MM.1S (cell line): ENCODE results near the gene CNTNAP3.
"Not testable (repeated sequence)": the region's sequence is repeated elsewhere in the genome, so short reads cannot be mapped to it uniquely, and the experiment has no call there.

ENCODE experiments used
- DNase-seq: peaks from one replicate; pipeline ENCODE4 v3.0.0-alpha.2; 2015
- H2AFZ ChIP-seq: fragments of 300-600 bp; sonication (generic); 2 replicates; pipeline ENCODE4 v1.6.0; 2016; ENCODE audit warnings: antibody characterized with exemption, low read length
- H3F3A ChIP-seq: fragments of 300-600 bp; sonication (generic); 2 replicates; pipeline ENCODE4 v1.6.1; 2016; ENCODE audit warnings: mild to moderate bottlenecking, antibody characterized with exemption, low read length, moderate library complexity, mixed read lengths; ENCODE audit not compliant: insufficient read depth
- H3K27ac ChIP-seq: fragments of 300-600 bp; sonication (generic); 2 replicates; pipeline ENCODE4 v1.5.1; 2016; ENCODE audit warnings: mild to moderate bottlenecking, low read length
- H3K27me3 ChIP-seq: fragments of 300-600 bp; sonication (generic); replicated peaks from 2 replicates; pipeline ENCODE4 v1.6.0; 2016; ENCODE audit warnings: low read length; ENCODE audit not compliant: insufficient read depth
- H3K36me3 ChIP-seq: fragments of 300-600 bp; sonication (generic); replicated peaks from 2 replicates; pipeline ENCODE4 v1.6.1; 2016; ENCODE audit warnings: mild to moderate bottlenecking, low read length, mixed read lengths; ENCODE audit not compliant: insufficient read depth
- H3K4me1 ChIP-seq: fragments of 300-600 bp; sonication (generic); 2 replicates; pipeline ENCODE4 v1.6.1; 2016; ENCODE audit warnings: low read length, mixed read lengths
- H3K4me2 ChIP-seq: fragments of 300-600 bp; sonication (generic); 2 replicates; pipeline ENCODE4 v1.6.0; 2016; ENCODE audit warnings: low read depth, low read length
- H3K4me3 ChIP-seq: fragments of 300-600 bp; sonication (generic); 2 replicates; pipeline ENCODE4 v1.5.1; 2016; ENCODE audit warnings: low read length, mixed read lengths
- H3K79me2 ChIP-seq: fragments of 300-600 bp; sonication (generic); 2 replicates; pipeline ENCODE4 v1.6.1; 2016; ENCODE audit warnings: mixed run types, low read length, mixed read lengths
- H3K9ac ChIP-seq: fragments of 300-600 bp; sonication (generic); 2 replicates; pipeline ENCODE4 v1.6.1; 2016; ENCODE audit warnings: low read length, mixed read lengths
- H3K9me2 ChIP-seq: fragments of 300-600 bp; sonication (generic); replicated peaks from 2 replicates; pipeline ENCODE4 v1.6.1; 2016; ENCODE audit warnings: mild to moderate bottlenecking, low read length, mixed read lengths; ENCODE audit not compliant: insufficient read depth
- H3K9me3 ChIP-seq: fragments of 300-600 bp; sonication (generic); replicated peaks from 2 replicates; pipeline ENCODE4 v1.6.1; 2016; ENCODE audit warnings: mild to moderate bottlenecking, low read length, mixed read lengths; ENCODE audit not compliant: insufficient read depth
- H4K20me1 ChIP-seq: fragments of 300-600 bp; sonication (generic); 2 replicates; pipeline ENCODE4 v1.6.1; 2016; ENCODE audit warnings: mild to moderate bottlenecking, low read length, moderate library complexity, mixed read lengths; ENCODE audit not compliant: insufficient read depth

Gene CNTNAP3

DNA sequence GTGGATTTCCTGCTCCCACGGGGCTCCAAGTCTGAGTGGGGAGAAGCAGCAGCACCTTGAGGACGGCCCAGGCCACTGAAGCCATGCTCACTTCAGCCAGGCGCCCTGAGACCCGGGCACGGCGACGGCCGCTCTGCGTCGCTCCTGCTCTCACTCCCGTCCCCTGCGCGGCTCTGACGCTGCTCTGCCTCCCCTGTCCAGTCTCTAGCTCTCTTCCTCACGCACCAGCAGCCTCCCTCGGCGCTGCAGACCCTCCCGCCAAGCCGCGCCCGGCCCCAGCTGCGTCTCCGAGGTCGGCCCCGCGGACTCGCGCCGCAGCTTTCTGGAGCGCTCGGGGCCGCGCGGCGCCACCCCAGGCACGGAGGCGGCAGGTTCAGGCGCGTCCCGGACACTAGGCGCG lies at the start of gene CNTNAP3:
Gene CNTNAP3, minus strand, starts transcription at position 188 of the 400 bp plus-strand sequence. Its CDS starts 103 bp downstream, at position 85.
- H3K4me1 ChIP-seq, H3K9me3 ChIP-seq, H3F3A ChIP-seq, H3K27ac ChIP-seq, H3K27me3 ChIP-seq, H3K4me2 ChIP-seq, H3K9ac ChIP-seq, H4K20me1 ChIP-seq, H2AFZ ChIP-seq, H3K4me3 ChIP-seq, H3K79me2 ChIP-seq, H3K36me3 ChIP-seq, H3K9me2 ChIP-seq, DNase-seq: not testable (repeated sequence)

DNA sequence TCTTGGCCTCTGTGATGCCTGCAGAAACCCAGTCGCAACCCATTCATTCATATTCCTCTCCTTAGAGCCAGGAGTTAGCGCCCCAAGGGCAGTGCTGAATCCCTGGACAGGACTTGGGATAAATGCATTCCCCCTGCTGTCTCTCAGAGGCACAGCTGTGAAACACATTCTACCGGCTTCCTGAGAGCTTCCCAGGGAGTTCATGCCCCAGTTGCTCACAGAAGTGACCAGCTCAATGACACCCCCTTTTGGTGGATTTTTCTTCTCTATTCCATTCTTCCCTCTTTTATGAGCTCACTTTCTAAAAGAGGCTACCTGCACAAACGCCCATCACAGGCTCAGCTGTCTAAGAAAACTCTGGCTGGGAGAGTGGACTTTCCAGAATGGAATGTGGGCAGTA lies 8.0 kb downstream of the CNTNAP3 start:
- H3K36me3 ChIP-seq, H4K20me1 ChIP-seq, H3K79me2 ChIP-seq, H3K27me3 ChIP-seq, H3K4me3 ChIP-seq, H3K4me1 ChIP-seq, H3F3A ChIP-seq, DNase-seq, H3K9me2 ChIP-seq, H3K4me2 ChIP-seq, H3K27ac ChIP-seq, H2AFZ ChIP-seq, H3K9ac ChIP-seq, H3K9me3 ChIP-seq: not testable (repeated sequence)

- DNase-seq, H3K4me1 ChIP-seq, H3K79me2 ChIP-seq, H3K36me3 ChIP-seq, H4K20me1 ChIP-seq, H3K9ac ChIP-seq, H3K27me3 ChIP-seq, H3K9me2 ChIP-seq, H3K9me3 ChIP-seq, H3F3A ChIP-seq, H3K27ac ChIP-seq, H2AFZ ChIP-seq, H3K4me2 ChIP-seq, H3K4me3 ChIP-seq: not testable (repeated sequence)
Measured at GRCh38 chr9:39242513-39242912, 45.5 kb downstream of the CNTNAP3 start.

DNA sequence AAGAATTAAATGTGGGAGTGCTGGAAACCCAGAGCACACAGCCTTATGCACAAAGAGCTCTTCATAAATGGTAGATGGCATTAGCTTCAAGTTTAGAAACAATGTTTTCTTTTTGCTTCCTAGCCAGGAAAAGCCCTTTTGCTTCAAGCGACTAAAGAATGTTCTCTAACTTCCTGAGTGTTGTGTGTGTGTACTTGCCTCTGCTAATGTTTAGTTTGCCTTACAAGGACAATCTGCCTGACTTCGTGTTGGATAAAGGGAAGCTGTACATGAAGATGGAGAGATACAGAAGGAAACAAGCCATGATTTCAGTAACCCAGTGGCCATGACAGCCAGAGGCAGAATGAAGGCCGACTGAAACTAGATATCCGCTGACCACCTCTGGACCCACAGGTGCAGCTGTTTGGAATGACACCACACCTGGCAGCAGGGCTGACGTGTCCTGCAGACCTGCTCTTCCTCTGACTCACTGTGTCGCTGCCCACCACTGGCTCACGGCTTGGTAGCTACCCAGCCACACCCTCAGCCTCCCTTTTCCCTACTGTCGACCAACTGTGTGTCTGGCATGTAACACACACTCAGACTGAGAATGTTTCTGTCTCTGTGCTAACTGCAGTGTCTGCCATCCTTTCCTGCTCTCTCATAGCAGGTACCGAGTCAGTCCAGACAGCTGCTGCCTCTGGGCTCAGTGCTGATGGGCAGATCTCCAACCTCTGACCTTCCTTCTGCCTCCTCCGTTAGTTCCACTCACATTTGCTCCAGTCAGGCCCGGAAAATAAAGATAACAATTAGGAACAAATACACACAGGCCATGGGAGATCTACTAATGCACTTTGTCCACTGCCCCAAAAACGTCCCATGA lies 55.6 kb downstream of the CNTNAP3 start:
- not testable (repeated sequence) for H3K4me1 ChIP-seq, H3K9me3 ChIP-seq, H3K27me3 ChIP-seq, H3K4me2 ChIP-seq, H2AFZ ChIP-seq, H4K20me1 ChIP-seq, H3K4me3 ChIP-seq, H3K79me2 ChIP-seq, H3K27ac ChIP-seq, DNase-seq, H3K9ac ChIP-seq, H3K36me3 ChIP-seq, H3K9me2 ChIP-seq, H3F3A ChIP-seq

DNA sequence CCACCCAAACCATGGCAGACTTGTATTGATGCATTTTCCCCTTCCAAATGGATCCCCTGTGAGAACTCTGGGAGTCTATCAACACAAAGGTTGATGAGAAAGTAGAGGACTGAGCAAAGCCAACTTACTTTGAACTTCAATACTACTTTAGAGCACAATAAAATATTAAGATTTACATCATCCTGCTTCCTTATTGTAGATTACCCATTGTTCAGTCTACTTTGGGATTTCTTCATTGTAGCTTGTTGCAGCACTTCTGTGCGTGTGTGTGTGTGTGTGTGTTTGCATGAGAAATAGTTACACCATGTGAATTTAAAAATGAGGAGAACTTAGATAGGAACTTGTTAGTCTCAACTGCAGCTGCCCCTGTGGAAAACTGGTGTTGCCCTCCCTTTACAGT lies 72.0 kb downstream of the CNTNAP3 start:
- DNase-seq, H3K9ac ChIP-seq, H3K4me3 ChIP-seq, H2AFZ ChIP-seq, H3K36me3 ChIP-seq, H3K4me1 ChIP-seq, H3K79me2 ChIP-seq, H3F3A ChIP-seq, H3K27me3 ChIP-seq, H3K9me2 ChIP-seq, H3K9me3 ChIP-seq, H3K27ac ChIP-seq, H4K20me1 ChIP-seq, H3K4me2 ChIP-seq: not testable (repeated sequence)

- not testable (repeated sequence) for H3K9me3 ChIP-seq, H3K4me3 ChIP-seq, H3K79me2 ChIP-seq, DNase-seq, H3F3A ChIP-seq, H3K27me3 ChIP-seq, H2AFZ ChIP-seq, H3K9ac ChIP-seq, H3K4me2 ChIP-seq, H3K4me1 ChIP-seq, H3K27ac ChIP-seq, H4K20me1 ChIP-seq, H3K36me3 ChIP-seq, H3K9me2 ChIP-seq
Measured at GRCh38 chr9:39209773-39210172, 78.2 kb downstream of the CNTNAP3 start.

DNA sequence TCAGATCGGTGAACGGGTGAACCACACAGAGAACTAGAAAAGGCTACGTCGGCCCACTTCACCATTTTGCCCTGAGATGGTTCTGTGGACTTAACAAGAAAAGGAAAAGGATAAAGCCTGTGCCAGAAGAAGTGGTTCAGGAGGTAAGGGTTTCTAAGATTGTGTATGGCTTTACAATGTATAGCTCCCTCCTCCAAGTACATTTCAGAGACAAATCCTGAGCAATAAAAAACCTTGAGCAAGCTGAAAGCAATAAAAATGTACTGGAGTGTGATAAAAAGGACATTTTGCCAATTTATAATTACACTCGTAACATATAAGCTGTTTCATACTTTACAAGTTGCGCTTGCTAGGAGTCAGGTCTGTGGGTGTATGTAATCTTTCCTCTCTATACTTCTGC lies 81.3 kb downstream of the CNTNAP3 start:
- not testable (repeated sequence) for DNase-seq, H3K79me2 ChIP-seq, H3K4me3 ChIP-seq, H3K27ac ChIP-seq, H2AFZ ChIP-seq, H3K4me1 ChIP-seq, H3K9me3 ChIP-seq, H3K9ac ChIP-seq, H3K9me2 ChIP-seq, H4K20me1 ChIP-seq, H3K4me2 ChIP-seq, H3K27me3 ChIP-seq, H3F3A ChIP-seq, H3K36me3 ChIP-seq

DNA sequence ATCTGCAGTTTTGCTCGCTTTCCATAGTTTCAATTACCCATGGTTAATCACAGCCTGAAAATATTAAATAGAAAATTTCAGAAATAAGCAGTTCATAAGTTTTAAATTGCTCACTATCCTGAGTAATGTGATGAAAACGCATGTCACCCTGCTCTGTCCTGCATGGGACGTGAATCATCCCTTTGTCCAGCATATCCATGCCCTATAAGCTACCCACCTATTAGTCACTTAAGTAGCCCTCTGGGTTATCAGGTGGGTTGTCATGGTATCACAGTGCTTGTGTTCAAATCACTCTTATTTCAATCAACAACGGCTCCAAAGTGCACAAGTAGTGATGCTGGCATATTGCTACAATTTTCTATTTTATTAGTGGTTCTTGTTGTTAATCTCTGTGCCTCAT lies 82.1 kb downstream of the CNTNAP3 start:
- not testable (repeated sequence) for H3K36me3 ChIP-seq, H3K9ac ChIP-seq, H3K9me3 ChIP-seq, H3K9me2 ChIP-seq, H3K4me3 ChIP-seq, DNase-seq, H3K4me2 ChIP-seq, H2AFZ ChIP-seq, H4K20me1 ChIP-seq, H3K79me2 ChIP-seq, H3K27me3 ChIP-seq, H3K4me1 ChIP-seq, H3F3A ChIP-seq, H3K27ac ChIP-seq
